AG09309 (cell line): ENCODE results near the gene PPAN.
A peak's percentile ranks its signal among the peaks of the same experiment; 100 is the strongest.

Experiments used
- DNase-seq: peaks from one replicate; pipeline ENCODE4 v3.0.0-alpha.2; 2010; ENCODE audit warnings: low read depth
- H3K4me3 ChIP-seq: 2 replicates; pipeline ENCODE4 v1.5.1; 2011; ENCODE audit warnings: mild to moderate bottlenecking, low read depth, low read length, moderate library complexity; ENCODE audit not compliant: control insufficient read depth
- CTCF ChIP-seq: IDR thresholded peaks from 2 replicates; pipeline ENCODE4 v1.5.1; 2011; ENCODE audit warnings: mild to moderate bottlenecking, low read depth, low read length, inconsistent platforms; ENCODE audit not compliant: insufficient read depth, control insufficient read depth; ENCODE audit errors: missing control alignments

Gene PPAN, protein sequence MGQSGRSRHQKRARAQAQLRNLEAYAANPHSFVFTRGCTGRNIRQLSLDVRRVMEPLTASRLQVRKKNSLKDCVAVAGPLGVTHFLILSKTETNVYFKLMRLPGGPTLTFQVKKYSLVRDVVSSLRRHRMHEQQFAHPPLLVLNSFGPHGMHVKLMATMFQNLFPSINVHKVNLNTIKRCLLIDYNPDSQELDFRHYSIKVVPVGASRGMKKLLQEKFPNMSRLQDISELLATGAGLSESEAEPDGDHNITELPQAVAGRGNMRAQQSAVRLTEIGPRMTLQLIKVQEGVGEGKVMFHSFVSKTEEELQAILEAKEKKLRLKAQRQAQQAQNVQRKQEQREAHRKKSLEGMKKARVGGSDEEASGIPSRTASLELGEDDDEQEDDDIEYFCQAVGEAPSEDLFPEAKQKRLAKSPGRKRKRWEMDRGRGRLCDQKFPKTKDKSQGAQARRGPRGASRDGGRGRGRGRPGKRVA

GRCh38 chr19:10106100-10106936, at the start of gene PPAN:
PPAN (plus strand) TSS chr19:10106362; CDS start chr19:10106395, 33 bp downstream.
- peak within 1 kb of the TSS; percentile 58 for H3K4me3 ChIP-seq
- no peak for TF ChIP-seq CTCF
- DNase-seq, result peak; percentile 89

GRCh38 chr19:10061717-10062310, 44.3 kb upstream of the PPAN start:
- no peak overlapping the region for H3K4me3 ChIP-seq
- TF ChIP-seq CTCF, result no peak
- no peak for DNase-seq

- H3K4me3 ChIP-seq, result no peak overlapping the region
- DNase-seq, result no peak
- TF ChIP-seq CTCF, result no peak
These were observed 38.0 kb upstream of the PPAN start for GRCh38 chr19:10068205-10068604.

GRCh38 chr19:10069046-10069445, 37.1 kb upstream of the PPAN start:
- DNase-seq, result no peak
- TF ChIP-seq CTCF, result no peak
- H3K4me3 ChIP-seq, result no peak overlapping the region

DNA sequence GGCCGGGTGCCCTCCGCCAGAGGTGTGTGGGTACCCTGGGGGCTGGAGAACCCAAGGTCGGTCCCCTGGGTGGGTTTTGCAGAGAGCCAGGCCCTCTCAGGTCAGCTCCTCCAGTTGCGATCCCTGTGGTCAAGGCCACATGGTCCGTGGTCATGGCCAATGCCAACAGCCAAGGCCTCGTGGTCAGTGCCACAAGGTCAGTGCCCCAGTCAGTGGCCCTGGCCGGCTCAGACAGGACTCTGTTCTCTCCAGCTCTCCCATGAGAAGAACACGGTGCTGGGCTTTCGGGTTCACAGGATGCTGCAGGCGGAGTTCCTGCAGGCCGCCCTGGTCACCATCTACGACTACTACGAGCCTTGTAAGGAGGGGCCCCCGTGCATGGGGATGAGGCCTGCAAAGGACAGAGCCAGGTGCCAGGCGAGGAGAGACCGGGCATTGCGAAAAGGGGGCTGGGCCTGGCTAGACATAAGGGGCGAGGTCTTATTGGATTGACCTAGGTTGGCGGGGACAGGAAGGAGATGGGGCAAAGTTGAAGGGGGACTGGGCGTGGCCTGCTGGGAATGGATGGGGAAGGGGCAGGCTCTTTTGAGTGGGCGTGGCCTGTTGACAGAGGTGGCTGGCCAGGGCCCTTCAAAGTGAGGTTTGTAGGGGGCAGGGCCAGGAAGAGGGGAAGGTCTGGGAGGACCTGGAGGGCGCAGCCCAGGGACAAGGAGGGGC, 35.3 kb upstream of the PPAN start:
- no peak for DNase-seq
- no peak overlapping the region for H3K4me3 ChIP-seq
- TF ChIP-seq CTCF, result no peak

DNA sequence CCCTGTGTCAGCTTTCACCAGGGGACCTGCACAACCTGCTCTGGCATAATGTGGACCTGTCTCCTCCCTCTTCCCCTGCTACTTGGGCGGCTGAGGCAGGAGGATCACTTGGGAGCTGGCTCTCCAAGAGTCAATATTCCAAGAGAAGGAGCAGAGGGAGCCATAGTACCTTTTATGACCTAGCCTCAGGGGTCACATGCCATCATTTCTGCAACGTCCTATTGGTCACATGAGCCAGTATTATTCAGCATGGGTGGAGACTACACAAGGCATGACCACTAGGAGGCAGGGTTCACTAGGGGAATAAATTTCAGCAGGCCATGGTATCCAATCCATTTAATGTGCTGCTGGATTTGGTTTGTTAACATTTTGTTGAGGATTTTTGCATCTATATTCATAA, 32.0 kb upstream of the PPAN start:
- no peak for DNase-seq

More for the DNA sequence above, 32.0 kb upstream of the PPAN start:
- TF ChIP-seq CTCF, result peak; percentile 32
- H3K4me3 ChIP-seq, result no peak overlapping the region
